ENCODE measurements around the gene SEMA4B. TPM values are rescaled to one million over a fixed set of nuclear protein-coding genes. Genes with fewer than 3 reads are reported as not detected.
A peak's percentile ranks its signal among the peaks of the same experiment; 100 is the strongest.
"Not testable (repeated sequence)": the region's sequence is repeated elsewhere in the genome, so short reads cannot be mapped to it uniquely, and the experiment has no call there.

SEMA4B gene

DNA sequence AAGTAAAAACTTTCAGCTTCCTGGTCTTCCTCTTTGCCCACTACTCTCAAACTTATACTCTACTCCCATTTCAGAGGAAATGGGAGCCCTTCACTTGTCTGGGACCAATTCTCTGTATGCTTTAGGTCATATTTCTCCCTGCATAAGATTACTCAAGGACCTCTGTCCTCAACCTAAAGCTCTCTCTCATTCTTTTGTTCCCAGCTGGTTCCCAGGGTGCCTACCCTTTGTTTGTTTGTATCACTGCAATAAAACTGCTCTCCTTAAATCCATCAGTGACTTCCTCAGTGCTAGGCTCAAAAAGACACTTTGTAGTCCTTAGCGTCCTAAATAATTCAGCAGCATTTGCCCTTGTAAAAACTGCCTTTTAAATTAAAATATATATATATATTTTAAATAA, 67.3 kb downstream of the SEMA4B start:
- H3K79me1 ChIP-seq (ENCODE audit: low read length): peaks cover 24% of the 10 kb centered on the region
- H3K4ac ChIP-seq (ENCODE audit: low read depth, low read length): no peak overlapping the region
- no peak overlapping the region for H3K27ac ChIP-seq (ENCODE audit: low read depth, low read length)
- H4K8ac ChIP-seq (ENCODE audit: low read depth, low read length): no peak overlapping the region
- H2BK5ac ChIP-seq (ENCODE audit: low read length): no peak overlapping the region
- peak overlapping the region; percentile 17 for H3K56ac ChIP-seq (ENCODE audit: low read length)
- H3K18ac ChIP-seq (ENCODE audit: low read length): no peak overlapping the region
- peaks cover 14% of the 10 kb centered on the region for H3K36me3 ChIP-seq (ENCODE audit: control insufficient read depth, insufficient read depth, low read length)
- H3K23ac ChIP-seq (ENCODE audit: low read length): no peak overlapping the region
- WGBS (ENCODE audit: extremely low coverage, insufficient coverage, low lambda C conversion rate): no CpG with 5 or more reads among the region's 1 CpG
- no peaks in the 10 kb centered on the region for H3K27me3 ChIP-seq (ENCODE audit: insufficient read depth, low read length, poor library complexity)
- H3K4me3 ChIP-seq (ENCODE audit: low read length): no peak overlapping the region
- no peak overlapping the region for H2BK120ac ChIP-seq (ENCODE audit: low read depth, low read length)
- no peak overlapping the region for H2AK5ac ChIP-seq (ENCODE audit: low read length)
- peak overlapping the region; percentile 34 for H3K9ac ChIP-seq (ENCODE audit: low read length)
- no peak overlapping the region for H3K4me2 ChIP-seq (ENCODE audit: low read length)
- no peak overlapping the region for H2BK15ac ChIP-seq (replicated peaks; ENCODE audit: low read depth)
- DNase-seq: peak; percentile 40
- peaks cover 11% of the 10 kb centered on the region for H3K4me1 ChIP-seq (ENCODE audit: control insufficient read depth, low read depth, low read length)
- H4K5ac ChIP-seq (ENCODE audit: low read length): no peak overlapping the region
- H3K79me2 ChIP-seq (ENCODE audit: control insufficient read depth, insufficient read depth, low read length): peaks cover 54% of the 10 kb centered on the region

DNA sequence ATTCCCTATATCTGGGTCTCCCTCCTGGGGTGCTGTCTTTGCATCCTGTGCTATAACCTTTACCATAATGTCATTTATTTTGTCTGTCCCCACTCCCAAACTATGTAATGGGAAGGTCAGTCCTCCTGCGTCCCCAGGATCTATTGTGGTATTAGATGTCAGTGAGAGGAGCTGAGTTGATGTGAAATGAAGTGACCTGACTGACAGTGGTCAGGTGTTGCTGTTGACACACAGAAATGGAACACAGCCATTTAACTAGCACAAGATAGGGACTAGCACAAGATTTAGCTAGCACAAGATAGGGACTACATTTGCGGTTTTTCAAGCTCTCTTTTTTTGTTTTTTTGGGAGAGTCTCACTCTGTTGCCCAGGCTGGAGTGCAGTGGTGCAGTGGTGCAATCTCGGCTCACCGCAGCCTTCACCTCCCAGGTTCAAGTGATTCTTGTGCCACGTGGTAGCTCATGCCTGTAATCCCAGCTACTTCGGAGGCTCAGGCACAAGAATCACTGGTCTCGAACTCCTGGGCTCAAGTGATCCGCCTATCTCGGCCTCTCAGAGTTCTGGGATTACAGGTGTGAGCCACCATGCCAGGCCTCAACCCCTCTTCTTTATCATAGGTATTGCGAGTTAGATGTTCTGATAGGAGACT, 69.5 kb downstream of the SEMA4B start:
- H3K23ac ChIP-seq (ENCODE audit: low read length): no peak overlapping the region
- peaks cover 14% of the 10 kb centered on the region for H3K36me3 ChIP-seq (ENCODE audit: control insufficient read depth, insufficient read depth, low read length)
- H2BK15ac ChIP-seq (replicated peaks; ENCODE audit: low read depth): no peak overlapping the region
- H3K27ac ChIP-seq (ENCODE audit: low read depth, low read length): no peak overlapping the region
- no peak overlapping the region for H3K9ac ChIP-seq (ENCODE audit: low read length)
- H3K4ac ChIP-seq (ENCODE audit: low read depth, low read length): no peak overlapping the region
- no peaks in the 10 kb centered on the region for H3K27me3 ChIP-seq (ENCODE audit: insufficient read depth, low read length, poor library complexity)
- H3K18ac ChIP-seq (ENCODE audit: low read length): no peak overlapping the region
- no peak overlapping the region for H3K4me3 ChIP-seq (ENCODE audit: low read length)
- H2BK120ac ChIP-seq (ENCODE audit: low read depth, low read length): no peak overlapping the region
- no peak overlapping the region for H3K4me2 ChIP-seq (ENCODE audit: low read length)
- H4K8ac ChIP-seq (ENCODE audit: low read depth, low read length): no peak overlapping the region
- no CpG with 5 or more reads among the region's 10 CpGs for WGBS (ENCODE audit: extremely low coverage, insufficient coverage, low lambda C conversion rate)
- H3K56ac ChIP-seq (ENCODE audit: low read length): no peak overlapping the region
- H2BK5ac ChIP-seq (ENCODE audit: low read length): no peak overlapping the region
- DNase-seq: no peak
- H4K5ac ChIP-seq (ENCODE audit: low read length): no peak overlapping the region
- peaks cover 22% of the 10 kb centered on the region for H3K79me1 ChIP-seq (ENCODE audit: low read length)
- peaks cover 54% of the 10 kb centered on the region for H3K79me2 ChIP-seq (ENCODE audit: control insufficient read depth, insufficient read depth, low read length)
- H3K4me1 ChIP-seq (ENCODE audit: control insufficient read depth, low read depth, low read length): peaks cover 7% of the 10 kb centered on the region
- no peak overlapping the region for H2AK5ac ChIP-seq (ENCODE audit: low read length)

DNA sequence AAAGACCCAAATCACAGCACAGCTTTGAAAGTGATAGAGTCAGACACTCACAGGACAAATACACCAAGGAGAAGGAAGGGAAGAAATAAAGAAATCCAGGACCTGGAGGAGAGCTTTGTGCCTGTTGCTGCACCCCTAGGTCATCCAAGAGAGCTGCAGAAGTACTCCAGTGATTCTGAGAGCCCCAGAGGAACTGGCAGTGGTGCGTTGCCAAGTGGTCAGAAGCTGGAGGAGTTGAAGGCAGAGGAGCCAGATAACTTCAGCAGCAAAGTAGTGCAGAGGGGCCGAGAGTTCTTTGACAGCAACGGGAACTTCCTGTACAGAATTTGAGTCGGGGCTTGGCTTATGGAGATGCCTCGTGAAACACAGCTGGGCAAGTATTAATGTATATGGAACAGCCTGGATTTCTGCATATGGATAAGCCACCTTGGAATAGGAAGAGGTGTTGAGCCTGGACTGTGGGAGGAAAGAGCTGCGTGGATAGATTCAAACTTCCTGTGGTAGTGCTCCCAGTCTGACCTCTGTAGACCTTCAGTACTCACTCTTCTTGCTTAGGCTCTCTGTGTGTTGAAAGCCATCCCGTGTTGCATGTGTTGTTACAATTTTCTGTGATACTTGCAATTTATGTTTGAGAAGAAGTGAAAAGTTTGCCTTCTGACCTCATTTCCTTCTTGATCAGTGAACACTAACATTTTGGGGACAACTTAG, 70.5 kb downstream of the SEMA4B start:
- Histone ChIP-seq H3K27me3 (ENCODE audit: insufficient read depth, low read length, poor library complexity) (no peaks in the 10 kb centered on the region), H3K4ac (ENCODE audit: low read depth, low read length) (no peak overlapping the region), H2AK5ac (ENCODE audit: low read length) (no peak overlapping the region), H3K36me3 (ENCODE audit: control insufficient read depth, insufficient read depth, low read length) (peaks cover 14% of the 10 kb centered on the region), H3K4me3 (ENCODE audit: low read length) (no peak overlapping the region), H3K18ac (ENCODE audit: low read length) (no peak overlapping the region), H3K4me1 (ENCODE audit: control insufficient read depth, low read depth, low read length) (peaks cover 7% of the 10 kb centered on the region), H3K56ac (ENCODE audit: low read length) (no peak overlapping the region), H4K8ac (ENCODE audit: low read depth, low read length) (no peak overlapping the region), H2BK15ac (replicated peaks; ENCODE audit: low read depth) (no peak overlapping the region), H3K4me2 (ENCODE audit: low read length) (no peak overlapping the region), H3K79me1 (ENCODE audit: low read length) (peaks cover 22% of the 10 kb centered on the region), H2BK5ac (ENCODE audit: low read length) (no peak overlapping the region), H3K27ac (ENCODE audit: low read depth, low read length) (no peak overlapping the region), H2BK120ac (ENCODE audit: low read depth, low read length) (no peak overlapping the region), H3K9ac (ENCODE audit: low read length) (no peak overlapping the region), H3K23ac (ENCODE audit: low read length) (no peak overlapping the region), H3K79me2 (ENCODE audit: control insufficient read depth, insufficient read depth, low read length) (peaks cover 46% of the 10 kb centered on the region), H4K5ac (ENCODE audit: low read length) (no peak overlapping the region)
- no peak for DNase-seq
- WGBS (ENCODE audit: extremely low coverage, insufficient coverage, low lambda C conversion rate): no CpG with 5 or more reads among the region's 7 CpGs

DNA sequence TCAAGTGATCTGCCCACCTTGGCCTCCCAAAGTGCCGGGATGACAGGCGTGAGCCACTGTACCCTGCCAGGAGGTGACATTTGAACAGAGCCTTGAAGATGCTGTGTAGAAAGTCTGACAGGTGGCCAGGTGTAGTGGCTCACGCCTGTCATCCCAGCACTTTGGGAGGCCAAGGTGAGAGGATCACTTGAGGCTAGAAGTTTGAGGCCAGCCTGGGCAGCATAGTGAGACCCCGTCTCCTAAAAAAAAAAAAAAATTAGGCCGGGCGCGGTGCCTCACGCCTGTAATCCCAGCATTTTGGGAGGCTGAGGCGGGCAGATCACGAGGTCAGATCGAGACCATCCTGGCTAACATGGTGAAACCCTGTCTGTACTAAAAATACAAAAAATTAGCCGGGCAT, 77.3 kb downstream of the SEMA4B start:
- not testable (repeated sequence) for H3K4me1 ChIP-seq (ENCODE audit: control insufficient read depth, low read depth, low read length); H3K4me3 ChIP-seq (ENCODE audit: low read length); H3K4me2 ChIP-seq (ENCODE audit: low read length); H4K5ac ChIP-seq (ENCODE audit: low read length); H3K9ac ChIP-seq (ENCODE audit: low read length); H3K79me2 ChIP-seq (ENCODE audit: control insufficient read depth, insufficient read depth, low read length); H2BK15ac ChIP-seq (replicated peaks; ENCODE audit: low read depth); H3K18ac ChIP-seq (ENCODE audit: low read length); H2AK5ac ChIP-seq (ENCODE audit: low read length); H3K36me3 ChIP-seq (ENCODE audit: control insufficient read depth, insufficient read depth, low read length); H4K8ac ChIP-seq (ENCODE audit: low read depth, low read length); H3K4ac ChIP-seq (ENCODE audit: low read depth, low read length); DNase-seq; H3K79me1 ChIP-seq (ENCODE audit: low read length); H3K56ac ChIP-seq (ENCODE audit: low read length); H3K27ac ChIP-seq (ENCODE audit: low read depth, low read length); H2BK120ac ChIP-seq (ENCODE audit: low read depth, low read length); H2BK5ac ChIP-seq (ENCODE audit: low read length); H3K23ac ChIP-seq (ENCODE audit: low read length); H3K27me3 ChIP-seq (ENCODE audit: insufficient read depth, low read length, poor library complexity)
- no CpG with 5 or more reads among the region's 12 CpGs for WGBS (ENCODE audit: extremely low coverage, insufficient coverage, low lambda C conversion rate)

Small RNA genes lying within 50 kb of the gene (small RNA-seq; reads per million reads assigned to genes)
- not detected for gene RN7SL346P (ENCODE audit: insufficient read depth)
